GM12878 (cell line): ENCODE measurements around the gene ADAMTS2. TPM values are rescaled to one million over a fixed set of nuclear protein-coding genes. Genes with fewer than 3 reads are reported as not detected.

Experiments used
- ATAC-seq: fragments of 200-7000 bp; cut with Tn5 transposase; 3 replicates; pipeline ENCODE4 v1.9.1; 2020; ENCODE audit warnings: mild to moderate bottlenecking, moderate library complexity
- BruUV-seq: library from RNA; stranded (reverse); fragments of 400-500 nt; replicated peaks from 2 replicates; lab custom pipeline; 2021; lab: Mats Ljungman, UMichigan
- CTCF ChIA-PET: fragments of 300-600 bp; sonication (Branson Sonifier 250); formaldehyde crosslinking; extraction: SDS; loops from one replicate; lab custom pipeline; 2021; ENCODE audit warnings: inconsistent platforms; lab: Yijun Ruan, JAX
- POLR2A ChIA-PET: fragments of 350-600 bp; formaldehyde crosslinking; extraction: SDS; loops from one replicate; lab custom pipeline; 2021; ENCODE audit warnings: inconsistent platforms; lab: Charles Lee
- RAD21 ChIA-PET: fragments of 300-600 bp; sonication (Branson Sonifier 250); formaldehyde crosslinking; loops from one replicate; lab custom pipeline; 2023; ENCODE audit warnings: antibody characterized with exemption; ENCODE audit not compliant: unreplicated experiment; lab: Charles Lee
- SMC1A ChIA-PET: fragments of 300-600 bp; sonication (Branson Sonifier 250); formaldehyde crosslinking; loops from one replicate; lab custom pipeline; 2023; ENCODE audit not compliant: unreplicated experiment, uncharacterized antibody; lab: Charles Lee
- DNase-seq: peaks from one replicate; pipeline ENCODE4 v3.0.0-alpha.2; 2011; ENCODE audit warnings: low read depth, low spot score
- FAIRE-seq: peaks from 3 replicates; lab custom pipeline; 2011; peaks lifted over from hg19 to GRCh38; lab: Jason Lieb, UNC
- H2AFZ ChIP-seq: 2 replicates; pipeline ENCODE4 v1.6.0; 2011; ENCODE audit warnings: low read depth, low read length, control low read depth; ENCODE audit not compliant: control insufficient read depth
- H3K27ac ChIP-seq: 2 replicates; pipeline ENCODE4 v1.5.1; 2011; ENCODE audit warnings: control low read depth; ENCODE audit not compliant: control insufficient read depth, insufficient read depth
- H3K27me3 ChIP-seq, 2 experiments: replicated peaks in 1 of 2; 2 replicates each; pipeline versions ENCODE4 v1.6.0 to v1.6.1; 2011; ENCODE audit warnings: low read length in 1 of 2; ENCODE audit not compliant: control insufficient read depth in 2 of 2, insufficient read depth in 2 of 2
- H3K36me3 ChIP-seq, 2 experiments: 2 replicates each; pipeline ENCODE4 v1.5.1; 2011; ENCODE audit warnings: low read length in 1 of 2; ENCODE audit not compliant: control insufficient read depth in 2 of 2, insufficient read depth in 2 of 2
- H3K4me1 ChIP-seq: 2 replicates; pipeline ENCODE4 v1.6.1; 2011; ENCODE audit warnings: mild to moderate bottlenecking, low read length, moderate library complexity, mixed read lengths; ENCODE audit not compliant: control insufficient read depth, insufficient read depth
- H3K4me2 ChIP-seq: 2 replicates; pipeline ENCODE4 v1.6.0; 2011; ENCODE audit warnings: control low read depth; ENCODE audit not compliant: control insufficient read depth, insufficient read depth
- H3K4me3 ChIP-seq: fragments of 200-600 bp; sonication (generic); 2 replicates; pipeline ENCODE4 v1.5.1; 2016
- H3K79me2 ChIP-seq: 2 replicates; pipeline ENCODE4 v1.6.0; 2011; ENCODE audit warnings: low read length; ENCODE audit not compliant: control insufficient read depth, insufficient read depth
- H3K9ac ChIP-seq: 2 replicates; pipeline ENCODE4 v1.8.0; 2011; ENCODE audit warnings: low read length, control low read depth, mixed read lengths; ENCODE audit not compliant: control insufficient read depth, insufficient read depth
- H3K9me3 ChIP-seq: replicated peaks from 3 replicates; pipeline ENCODE4 v1.5.1; 2011; ENCODE audit warnings: mild to moderate bottlenecking, low read length; ENCODE audit not compliant: control insufficient read depth, insufficient read depth
- H4K20me1 ChIP-seq: 2 replicates; pipeline ENCODE4 v1.6.0; 2011; ENCODE audit not compliant: control insufficient read depth, insufficient read depth
- ELK1 ChIP-seq: IDR thresholded peaks from 2 replicates; pipeline ENCODE4 v1.6.1; 2012; ENCODE audit warnings: low read depth, low read length, improper control_type of control experiment
- HDAC2 ChIP-seq: fragments of 200-600 bp; sonication (generic); IDR thresholded peaks from 2 replicates; pipeline ENCODE4 v1.6.1; 2017
- JUNB ChIP-seq: IDR thresholded peaks from 2 replicates; pipeline ENCODE4 v1.6.1; 2016; ENCODE audit warnings: antibody characterized with exemption, mild to moderate bottlenecking
- KAT2A ChIP-seq: conservative IDR thresholded peaks from 2 replicates; pipeline ENCODE4 v1.6.1; 2011; ENCODE audit warnings: low read depth, low read length; ENCODE audit not compliant: control insufficient read depth
- LARP7 ChIP-seq: fragments of 450-650 bp; IDR thresholded peaks from 2 replicates; pipeline ENCODE4 v1.6.1; 2017; ENCODE audit warnings: mild to moderate bottlenecking
- MAX ChIP-seq: IDR thresholded peaks from 2 replicates; pipeline ENCODE4 v1.6.1; 2012; ENCODE audit warnings: low read depth, low read length, improper control_type of control experiment
- PAX5 ChIP-seq: IDR thresholded peaks from 2 replicates; pipeline ENCODE4 v1.6.1; 2011; ENCODE audit warnings: low read depth, low read length, borderline replicate concordance
- PKNOX1 ChIP-seq: fragments of 450-650 bp; IDR thresholded peaks from 2 replicates; pipeline ENCODE4 v1.6.1; 2016; ENCODE audit warnings: mild to moderate bottlenecking
- RAD51 ChIP-seq: fragments of 450-650 bp; IDR thresholded peaks from 2 replicates; pipeline ENCODE4 v1.6.1; 2016; ENCODE audit warnings: moderate library complexity, mild to moderate bottlenecking, inconsistent platforms
- RCOR1 ChIP-seq: conservative IDR thresholded peaks from 2 replicates; pipeline ENCODE4 v1.6.1; 2012; ENCODE audit warnings: low read depth, low read length, improper control_type of control experiment
- RELB ChIP-seq: fragments of 450-650 bp; IDR thresholded peaks from 2 replicates; pipeline ENCODE4 v1.6.1; 2017; ENCODE audit warnings: low read depth, mild to moderate bottlenecking, moderate library complexity
- SPI1 ChIP-seq: IDR thresholded peaks from 2 replicates; pipeline ENCODE4 v1.6.1; 2011; ENCODE audit warnings: low read depth, mild to moderate bottlenecking, low read length, moderate library complexity, borderline replicate concordance; ENCODE audit not compliant: insufficient read depth
- SREBF2 ChIP-seq: IDR thresholded peaks from 2 replicates; pipeline ENCODE4 v1.6.1; 2012; ENCODE audit warnings: mild to moderate bottlenecking, low read length
- TCF3 ChIP-seq: IDR thresholded peaks from 2 replicates; pipeline ENCODE4 v1.6.1; 2012; ENCODE audit warnings: low read depth, mild to moderate bottlenecking, low read length, borderline replicate concordance; ENCODE audit not compliant: insufficient read depth
- ZNF592 ChIP-seq: fragments of 450-650 bp; IDR thresholded peaks from 2 replicates; pipeline ENCODE4 v1.6.1; 2017; ENCODE audit warnings: mild to moderate bottlenecking, moderate library complexity
- ZZZ3 ChIP-seq: IDR thresholded peaks from 2 replicates; pipeline ENCODE4 v1.6.1; 2011; ENCODE audit warnings: low read depth; ENCODE audit not compliant: control insufficient read depth, insufficient read length
- WGBS: methylation state at CpG from one replicate; pipeline ENCODE4 v1.1.6; 2016; ENCODE audit warnings: low lambda C conversion rate; ENCODE audit not compliant: insufficient replicate concordance, insufficient coverage; ENCODE audit errors: missing lambda C conversion rate; 5-methylcytosine and 5-hydroxymethylcytosine counted together
- in situ Hi-C: fragments of 300-500 bp; cut with MboI; formaldehyde crosslinking; loops from 9 replicates; pipeline ENCODE4 v1.14.3; 2018; ENCODE audit warnings: mixed read lengths
- intact Hi-C: fragments of 100-400 bp; cut with micrococcal nuclease; formaldehyde crosslinking; loops from one replicate; pipeline ENCODE4 v1.14.2; 2022; ENCODE audit not compliant: unreplicated experiment
- polyA plus RNA-seq, 11 experiments: library from polyadenylated mRNA; depleted of rRNA in 4 of 11; unstranded in 6 of 11; stranded (reverse) in 5 of 11; fragments of >200 nt; fragmentation: Nextera tagmentation in 4 of 11; fragmentation: Illumina TruSeq in 1 of 11; extraction: Ambion mirVana in 4 of 11; extraction: Trizol in 1 of 11; gene quantifications; 1 replicate in 1 of 11; 2 replicates in 10 of 11; pipeline versions ENCODE4 v1.2.1 to v1.2.3, GENCODE V29; 2011 to 2016; ENCODE audit warnings: inconsistent platforms in 2 of 11, missing spikeins in 2 of 11, low read depth in 1 of 11
- total RNA-seq, 4 experiments: library from RNA; depleted of rRNA in 3 of 4; stranded (reverse); fragments of >200 nt in 3 of 4; fragmentation: Illumina TruSeq in 1 of 4; extraction: Trizol in 1 of 4; gene quantifications; 2 replicates each; pipeline versions ENCODE4 v1.2.1 to v1.2.3, GENCODE V29; 2013 to 2021

ADAMTS2 gene
- total and polyA plus RNA-seq, 10 of the 15 experiments (the other 5 are each of a cell fraction or from before 2014, with no cell fraction given) = 0.03 to 0.05 TPM; not detected in 8

GRCh38 chr5:179113945-179114641, 231.2 kb downstream of the ADAMTS2 start:
- Histone ChIP-seq H3K9me3 (no peaks in the 10 kb centered on the region; the same call in 2 of the 3 replicates), H3K4me1 (no peaks in the 10 kb centered on the region), H3K36me3 (no peaks in the 10 kb centered on the region), H3K27ac (no peak overlapping the region), H4K20me1 (no peaks in the 10 kb centered on the region), H3K79me2 (no peaks in the 10 kb centered on the region)
- no peak for DNase-seq
- TF ChIP-seq MAX (no peak), PAX5 (no peak), RELB (no peak), TCF3 (no peak), SPI1 (no peak), PKNOX1 (no peak), ZNF592 (no peak), JUNB (no peak), LARP7 (no peak), SREBF2 (no peak), ELK1 (no peak), RCOR1 (no peak), KAT2A (no peak), RAD51 (no peak), ZZZ3 (no peak), HDAC2 (no peak)
- TF ChIP-seq, all 136 proteins: peak for 0
- in situ Hi-C loops (no loop called here), intact Hi-C loops (no loop called here)
- RAD21 ChIA-PET = no interaction called here
- no peak overlapping the region for H3K4me3 ChIP-seq
- no peak overlapping the region for H3K9ac ChIP-seq
- CTCF ChIA-PET = no interaction called here
- H3K4me2 ChIP-seq = no peak overlapping the region
- WGBS = 26% methylated on average over 12 of the region's 12 CpGs
- H3K27me3 ChIP-seq = no peaks in the 10 kb centered on the region
- no peak for ATAC-seq
- no peak for FAIRE-seq
- POLR2A ChIA-PET = no interaction called here
- no TSS peak for BruUV-seq
- no peak overlapping the region for H2AFZ ChIP-seq
- SMC1A ChIA-PET = no interaction called here
